HepG2 (cell line): Measurements from ENCODE around the gene CHST6. TPM values are rescaled to one million over a fixed set of nuclear protein-coding genes. Genes with fewer than 3 reads are reported as not detected.

Experiments
- ATAC-seq: fragments of 200-7000 bp; cut with Tn5 transposase; 3 replicates; pipeline ENCODE4 v1.9.1; 2020; ENCODE audit warnings: mild to moderate bottlenecking, moderate library complexity
- BruUV-seq: library from RNA; stranded (reverse); fragments of 400-500 nt; replicated peaks from 2 replicates; lab custom pipeline; 2021; lab: Mats Ljungman, UMichigan
- CTCF ChIA-PET: fragments of 300-600 bp; formaldehyde crosslinking; extraction: SDS; loops from one replicate; lab custom pipeline; 2021; ENCODE audit warnings: low total read pairs, inconsistent platforms, low intra/inter-chr PET ratio; lab: Yijun Ruan, JAX
- POLR2A ChIA-PET: fragments of 350-600 bp; sonication (Branson Sonifier 250); formaldehyde crosslinking; loops from one replicate; lab custom pipeline; 2020; ENCODE audit warnings: antibody characterized with exemption, inconsistent platforms; lab: Yijun Ruan, JAX
- DNase-seq: peaks from one replicate; pipeline ENCODE4 v3.0.0-alpha.2; 2015; ENCODE audit warnings: low spot score
- FAIRE-seq: peaks from 3 replicates; lab custom pipeline; 2011; peaks lifted over from hg19 to GRCh38; lab: Jason Lieb, UNC
- H2AFZ ChIP-seq: one replicate; pipeline ENCODE4 v1.6.1; 2011; ENCODE audit warnings: low read length, inconsistent platforms
- H3K27ac ChIP-seq: fragments of 300-600 bp; 3 replicates; pipeline ENCODE4 v1.8.0; 2011; ENCODE audit warnings: mixed run types, mild to moderate bottlenecking, mixed read lengths, low read length, inconsistent platforms; ENCODE audit not compliant: insufficient read depth; ENCODE audit errors: extremely low read length
- H3K27me3 ChIP-seq, 2 experiments: fragments of 200-600 bp in 1 of 2; 2 replicates in 1 of 2; 3 replicates in 1 of 2; pipeline versions ENCODE4 v1.6.0 to v1.8.0; 2011; ENCODE audit warnings: low read length in 2 of 2, mild to moderate bottlenecking in 2 of 2, moderate library complexity in 2 of 2, inconsistent platforms in 1 of 2; ENCODE audit not compliant: insufficient read depth in 2 of 2, control insufficient read depth in 1 of 2
- H3K36me3 ChIP-seq, 2 experiments: fragments of 200-600 bp in 1 of 2; replicated peaks in 1 of 2; 2 replicates in 1 of 2; 3 replicates in 1 of 2; pipeline versions ENCODE4 v1.5.1 to v1.8.0; 2011; ENCODE audit warnings: low read length in 2 of 2, inconsistent platforms in 1 of 2; ENCODE audit not compliant: insufficient read depth in 2 of 2, control insufficient read depth in 1 of 2
- H3K4me1 ChIP-seq: 2 replicates; pipeline ENCODE4 v1.5.1; 2012; ENCODE audit warnings: low read length, inconsistent platforms; ENCODE audit not compliant: insufficient read depth
- H3K4me2 ChIP-seq: 2 replicates; pipeline ENCODE4 v1.6.0; 2011; ENCODE audit warnings: low read depth, low read length, inconsistent platforms
- H3K4me3 ChIP-seq, 3 experiments: fragments of 200-600 bp in 1 of 3; sonication (generic), shearing (Covaris generic) in 1 of 3; replicated peaks in 1 of 3; 2 replicates each; pipeline ENCODE4 v1.5.1; 2011 to 2016; ENCODE audit warnings: low read length in 3 of 3, inconsistent platforms in 2 of 3, low read depth in 2 of 3, mild to moderate bottlenecking in 2 of 3, control low read depth in 1 of 3, mixed read lengths in 1 of 3; ENCODE audit not compliant: insufficient read depth in 1 of 3
- H3K79me2 ChIP-seq: one replicate; pipeline ENCODE4 v1.6.1; 2011; ENCODE audit warnings: low read length, inconsistent platforms; ENCODE audit not compliant: insufficient read depth
- H3K9ac ChIP-seq: 2 replicates; pipeline ENCODE4 v1.6.0; 2011; ENCODE audit warnings: mild to moderate bottlenecking, low read depth, low read length, inconsistent platforms; ENCODE audit not compliant: insufficient read depth
- H3K9me3 ChIP-seq: 2 replicates; pipeline ENCODE4 v1.5.1; 2012; ENCODE audit warnings: mild to moderate bottlenecking, low read length
- H4K20me1 ChIP-seq: 2 replicates; pipeline ENCODE4 v1.6.0; 2011; ENCODE audit warnings: inconsistent platforms, mild to moderate bottlenecking, low read length, moderate library complexity; ENCODE audit not compliant: insufficient read depth
- ETV6 ChIP-seq: sonication (generic); formaldehyde crosslinking; conservative IDR thresholded peaks from 2 replicates; pipeline ENCODE4 v1.4.0; 2020; ENCODE audit warnings: missing genetic modification reagents
- FOXP4 ChIP-seq: sonication (generic); formaldehyde crosslinking; IDR thresholded peaks from 2 replicates; pipeline ENCODE4 v1.4.0; 2020; ENCODE audit warnings: missing genetic modification reagents
- HNF4A ChIP-seq: sonication (generic); formaldehyde crosslinking; IDR thresholded peaks from 2 replicates; pipeline ENCODE4 v1.4.0; 2020; ENCODE audit warnings: missing genetic modification reagents
- HNRNPH1 ChIP-seq: fragments of 200-400 bp; formaldehyde crosslinking; optimal IDR thresholded peaks from 2 replicates; pipeline ENCODE3; 2017; ENCODE audit warnings: mild to moderate bottlenecking, low read depth, low read length
- MEIS1 ChIP-seq: sonication (generic); formaldehyde crosslinking; IDR thresholded peaks from 2 replicates; pipeline ENCODE4 v1.9.0; 2021; ENCODE audit warnings: mild to moderate bottlenecking, missing genetic modification reagents, moderate library complexity, borderline replicate concordance
- PPARG ChIP-seq: conservative IDR thresholded peaks from 2 replicates; pipeline ENCODE4 v1.6.1; 2016; ENCODE audit warnings: missing biosample characterization, missing genetic modification reagents
- TP53 ChIP-seq: sonication (generic); formaldehyde crosslinking; conservative IDR thresholded peaks from 2 replicates; pipeline ENCODE4 v1.4.0; 2020; ENCODE audit warnings: missing genetic modification reagents
- ZBTB26 ChIP-seq: IDR thresholded peaks from 2 replicates; pipeline ENCODE4 v1.6.1; 2016; ENCODE audit warnings: missing compliant biosample characterization, missing genetic modification reagents, borderline replicate concordance
- ZMYM4 ChIP-seq: sonication (generic); formaldehyde crosslinking; IDR thresholded peaks from 2 replicates; pipeline ENCODE4 v1.8.1; 2023; ENCODE audit warnings: mild to moderate bottlenecking, missing genetic modification reagents
- ZNF121 ChIP-seq: sonication (generic); formaldehyde crosslinking; IDR thresholded peaks from 2 replicates; pipeline ENCODE4 v1.5.0; 2020; ENCODE audit warnings: mild to moderate bottlenecking, missing genetic modification reagents
- ZNF292 ChIP-seq: sonication (generic); formaldehyde crosslinking; IDR thresholded peaks from 2 replicates; pipeline ENCODE4 v1.8.1; 2022; ENCODE audit warnings: mild to moderate bottlenecking, low read depth, missing genetic modification reagents, borderline replicate concordance
- ZNF501 ChIP-seq: sonication (generic); formaldehyde crosslinking; IDR thresholded peaks from 2 replicates; pipeline ENCODE4 v1.5.1; 2020; ENCODE audit warnings: mild to moderate bottlenecking, moderate library complexity, missing genetic modification reagents
- ZNF558 ChIP-seq: sonication (generic); formaldehyde crosslinking; IDR thresholded peaks from 2 replicates; pipeline ENCODE4 v1.9.0; 2022; ENCODE audit warnings: mild to moderate bottlenecking, missing genetic modification reagents, borderline replicate concordance
- ZSCAN22 ChIP-seq: sonication (generic); formaldehyde crosslinking; IDR thresholded peaks from 2 replicates; pipeline ENCODE4 v1.4.0; 2020; ENCODE audit warnings: mild to moderate bottlenecking, missing genetic modification reagents
- ZXDC ChIP-seq: sonication (generic); formaldehyde crosslinking; IDR thresholded peaks from 2 replicates; pipeline ENCODE4 v1.5.0; 2020; ENCODE audit warnings: mild to moderate bottlenecking, missing genetic modification reagents
- WGBS: methylation state at CpG from one replicate; pipeline ENCODE4 v1.1.6; 2017; ENCODE audit warnings: low lambda C conversion rate; 5-methylcytosine and 5-hydroxymethylcytosine counted together
- in situ Hi-C: cut with HindIII; loops from 2 replicates; pipeline ENCODE4 v1.10.0; 2017; ENCODE audit warnings: low pct_unique_long_range_greater_than_20kb; ENCODE audit not compliant: extremely low pct_ligation_motif_present
- intact Hi-C: fragments of 100-400 bp; cut with micrococcal nuclease; formaldehyde crosslinking; loops from one replicate; pipeline ENCODE4 v1.10.0; 2022; ENCODE audit not compliant: unreplicated experiment
- polyA plus RNA-seq, 8 experiments: library from polyadenylated mRNA; depleted of rRNA in 3 of 8; stranded (reverse) in 7 of 8; unstranded in 1 of 8; fragments of >200 nt; fragmentation: Illumina TruSeq in 4 of 8; extraction: Trizol in 4 of 8; gene quantifications; 2 replicates each; pipeline versions ENCODE4 v1.2.1 to v1.2.3, GENCODE V29; 2011 to 2016; ENCODE audit warnings: low read depth in 4 of 8, missing spikeins in 1 of 8, mixed read lengths in 1 of 8; ENCODE audit not compliant: insufficient read depth in 1 of 8
- total RNA-seq, 5 experiments: library from RNA; depleted of rRNA; stranded (reverse); fragments of >200 nt; fragmentation: Illumina TruSeq; extraction: Trizol; gene quantifications; 2 replicates each; pipeline ENCODE4 v1.2.3, GENCODE V29; 2016; ENCODE audit warnings: low read depth in 1 of 5

CHST6 gene
- total and polyA plus RNA-seq, 2 of the 13 experiments (the other 11 are each of a cell fraction or from before 2014, with no cell fraction given): 0.18 to 0.91 TPM

GRCh38 chr16:75486014-75486675, 9.1 kb downstream of the CHST6 start (continued):
- TF ChIP-seq PPARG (CRISPR knock-in tag) (no peak), MEIS1 (CRISPR knock-in tag) (0 out of 2 replicates have a peak, but pooled peaks have one; percentile 47), ZSCAN22 (CRISPR knock-in tag) (no peak), ZNF501 (CRISPR knock-in tag) (0 out of 2 replicates have a peak, but pooled peaks have one; percentile 36), TP53 (peak; percentile 83; the same call in 1 of the 2 replicates), ZBTB26 (CRISPR knock-in tag) (no peak), ETV6 (no peak)
- TF ChIP-seq, all 625 proteins: peak for 50

DNA sequence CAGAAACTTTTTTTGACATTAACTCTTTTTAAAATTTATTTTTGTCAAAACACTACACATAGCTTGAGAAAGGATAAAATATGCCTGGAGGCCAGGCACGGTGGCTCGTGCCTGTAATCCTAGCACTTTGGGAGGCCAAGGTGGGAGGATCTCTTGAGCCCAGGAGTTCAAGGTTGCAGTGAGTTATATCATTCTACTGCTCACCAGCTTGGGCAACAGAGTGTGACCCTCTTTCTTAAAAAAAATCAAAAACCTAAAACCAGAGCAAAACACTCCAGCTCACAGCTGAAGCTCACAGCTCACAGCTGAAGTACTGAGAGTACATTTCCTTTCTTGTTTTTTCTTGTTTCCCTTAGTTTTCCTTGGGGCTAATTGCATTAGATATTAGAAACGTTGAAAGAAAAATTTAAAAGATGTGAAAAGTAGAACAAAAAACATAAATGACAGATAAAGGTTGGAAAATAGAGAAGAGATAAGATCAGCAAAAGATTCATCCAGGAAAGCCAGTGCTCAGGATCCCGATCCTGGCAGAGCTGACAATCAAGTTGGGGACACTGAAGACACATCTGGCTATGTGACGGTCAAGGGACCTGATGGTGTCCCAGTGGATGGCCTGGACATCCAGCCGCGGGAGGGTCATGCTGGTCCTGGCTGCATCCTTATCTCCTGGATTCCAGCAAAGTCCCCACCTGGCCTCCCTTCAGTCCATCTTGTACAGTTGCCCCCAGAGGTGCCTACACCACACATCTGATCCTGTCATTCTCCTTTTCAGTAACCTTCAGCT, 9.8 kb downstream of the CHST6 start:
- peak; percentile 6; the same call in 1 of the 3 replicates for ATAC-seq
- intact Hi-C loops: no loop called here
- TF ChIP-seq HNRNPH1 (no peak), FOXP4 (0 out of 2 replicates have a peak, but pooled peaks have one; percentile 7), ZXDC (CRISPR knock-in tag) (0 out of 2 replicates have a peak, but pooled peaks have one; percentile 24), ZNF292 (CRISPR knock-in tag) (0 out of 2 replicates have a peak, but pooled peaks have one; percentile 7), HNF4A (CRISPR knock-in tag) (peak; percentile 24; the same call in 1 of the 2 replicates), ZNF121 (CRISPR knock-in tag) (0 out of 2 replicates have a peak, but pooled peaks have one; percentile 27), ZNF558 (peak; percentile 24; the same call in 1 of the 2 replicates), ZMYM4 (CRISPR knock-in tag) (no peak)

More for the DNA sequence above, 9.8 kb downstream of the CHST6 start:
- no peaks in the 10 kb centered on the region for H3K27me3 ChIP-seq
- no peak overlapping the region for H2AFZ ChIP-seq
- CTCF ChIA-PET: no interaction called here
- 39% methylated on average over 7 of the region's 7 CpGs for WGBS
- H3K36me3 ChIP-seq: no peaks in the 10 kb centered on the region
- H3K9me3 ChIP-seq: no peaks in the 10 kb centered on the region
- H3K4me3 ChIP-seq: peak overlapping the region in 1 of 3 experiments; percentile 36; a peak in 1 of 6 replicates
- no peak overlapping the region for H3K9ac ChIP-seq
- no peak for DNase-seq
- H3K4me2 ChIP-seq: peak overlapping the region; percentile 55
- BruUV-seq: no TSS peak
- FAIRE-seq: no peak
- in situ Hi-C loops: no loop called here
- H3K4me1 ChIP-seq: peaks cover 44% of the 10 kb centered on the region
- POLR2A ChIA-PET: interaction anchor here (1.0 to 1.3 kb wide), 2 partner anchors 10 to 31 kb away, joined by 3 to 6 read pairs; partner anchors contain the start of gene CHST6
- H3K79me2 ChIP-seq: no peaks in the 10 kb centered on the region
- H3K27ac ChIP-seq: no peak overlapping the region
- no peaks in the 10 kb centered on the region for H4K20me1 ChIP-seq
